ENCODE results near the gene DGKK.

The DGKK gene

GRCh38 chrX:50442426-50443116 lies 28.1 kb downstream of the DGKK start:
- Histone ChIP-seq H3K79me2 (ENCODE audit: control insufficient read depth, insufficient read depth, low read length) (no peaks in the 10 kb centered on the region), H3K4me1 (ENCODE audit: control insufficient read depth, low read depth, low read length) (no peaks in the 10 kb centered on the region), H3K23ac (ENCODE audit: low read length) (no peak overlapping the region), H2AK5ac (ENCODE audit: low read length) (no peak overlapping the region), H3K27me3 (ENCODE audit: insufficient read depth, low read length, poor library complexity) (no peaks in the 10 kb centered on the region), H3K36me3 (ENCODE audit: control insufficient read depth, insufficient read depth, low read length) (no peaks in the 10 kb centered on the region), H3K27ac (ENCODE audit: low read depth, low read length) (no peak overlapping the region), H3K18ac (ENCODE audit: low read length) (no peak overlapping the region), H2BK5ac (ENCODE audit: low read length) (no peak overlapping the region), H4K8ac (ENCODE audit: low read depth, low read length) (no peak overlapping the region), H3K4me2 (ENCODE audit: low read length) (no peak overlapping the region), H2BK120ac (ENCODE audit: low read depth, low read length) (no peak overlapping the region), H2BK15ac (replicated peaks; ENCODE audit: low read depth) (no peak overlapping the region), H3K4ac (ENCODE audit: low read depth, low read length) (no peak overlapping the region), H4K5ac (ENCODE audit: low read length) (no peak overlapping the region), H3K79me1 (ENCODE audit: low read length) (no peaks in the 10 kb centered on the region), H3K56ac (ENCODE audit: low read length) (no peak overlapping the region), H3K9ac (ENCODE audit: low read length) (no peak overlapping the region), H3K4me3 (ENCODE audit: low read length) (no peak overlapping the region)
- WGBS (ENCODE audit: extremely low coverage, insufficient coverage, low lambda C conversion rate) = no CpG with 5 or more reads among the region's 3 CpGs
- no peak for DNase-seq

GRCh38 chrX:50436797-50437196 lies 33.8 kb downstream of the DGKK start:
- H3K79me1 ChIP-seq (ENCODE audit: low read length) = no peaks in the 10 kb centered on the region
- peaks cover 2% of the 10 kb centered on the region for H3K4me1 ChIP-seq (ENCODE audit: control insufficient read depth, low read depth, low read length)
- H3K4me3 ChIP-seq (ENCODE audit: low read length) = no peak overlapping the region
- no peak overlapping the region for H3K23ac ChIP-seq (ENCODE audit: low read length)
- H3K36me3 ChIP-seq (ENCODE audit: control insufficient read depth, insufficient read depth, low read length) = no peaks in the 10 kb centered on the region
- no peaks in the 10 kb centered on the region for H3K79me2 ChIP-seq (ENCODE audit: control insufficient read depth, insufficient read depth, low read length)
- no peak for DNase-seq
- H2AK5ac ChIP-seq (ENCODE audit: low read length) = no peak overlapping the region
- H4K5ac ChIP-seq (ENCODE audit: low read length) = no peak overlapping the region
- H4K8ac ChIP-seq (ENCODE audit: low read depth, low read length) = no peak overlapping the region
- no peak overlapping the region for H3K9ac ChIP-seq (ENCODE audit: low read length)
- H3K4me2 ChIP-seq (ENCODE audit: low read length) = no peak overlapping the region
- no peak overlapping the region for H2BK5ac ChIP-seq (ENCODE audit: low read length)
- H3K56ac ChIP-seq (ENCODE audit: low read length) = no peak overlapping the region
- no peak overlapping the region for H3K27ac ChIP-seq (ENCODE audit: low read depth, low read length)
- H2BK120ac ChIP-seq (ENCODE audit: low read depth, low read length) = no peak overlapping the region
- no peak overlapping the region for H2BK15ac ChIP-seq (replicated peaks; ENCODE audit: low read depth)
- no peak overlapping the region for H3K18ac ChIP-seq (ENCODE audit: low read length)
- no peaks in the 10 kb centered on the region for H3K27me3 ChIP-seq (ENCODE audit: insufficient read depth, low read length, poor library complexity)
- no peak overlapping the region for H3K4ac ChIP-seq (ENCODE audit: low read depth, low read length)
- no CpG with 5 or more reads among the region's 6 CpGs for WGBS (ENCODE audit: extremely low coverage, insufficient coverage, low lambda C conversion rate)

- H4K8ac ChIP-seq (ENCODE audit: low read depth, low read length) = no peak overlapping the region
- no peak overlapping the region for H2BK15ac ChIP-seq (replicated peaks; ENCODE audit: low read depth)
- no peaks in the 10 kb centered on the region for H3K79me1 ChIP-seq (ENCODE audit: low read length)
- peaks cover 3% of the 10 kb centered on the region for H3K4me1 ChIP-seq (ENCODE audit: control insufficient read depth, low read depth, low read length)
- no peaks in the 10 kb centered on the region for H3K79me2 ChIP-seq (ENCODE audit: control insufficient read depth, insufficient read depth, low read length)
- H3K18ac ChIP-seq (ENCODE audit: low read length) = no peak overlapping the region
- no CpG with 5 or more reads among the region's 3 CpGs for WGBS (ENCODE audit: extremely low coverage, insufficient coverage, low lambda C conversion rate)
- no peaks in the 10 kb centered on the region for H3K27me3 ChIP-seq (ENCODE audit: insufficient read depth, low read length, poor library complexity)
- H3K4me2 ChIP-seq (ENCODE audit: low read length) = no peak overlapping the region
- no peak overlapping the region for H3K27ac ChIP-seq (ENCODE audit: low read depth, low read length)
- no peak overlapping the region for H3K56ac ChIP-seq (ENCODE audit: low read length)
- H3K9ac ChIP-seq (ENCODE audit: low read length) = no peak overlapping the region
- DNase-seq = peak; percentile 84
- no peaks in the 10 kb centered on the region for H3K36me3 ChIP-seq (ENCODE audit: control insufficient read depth, insufficient read depth, low read length)
- no peak overlapping the region for H2AK5ac ChIP-seq (ENCODE audit: low read length)
- no peak overlapping the region for H3K4me3 ChIP-seq (ENCODE audit: low read length)
- no peak overlapping the region for H3K23ac ChIP-seq (ENCODE audit: low read length)
- H3K4ac ChIP-seq (ENCODE audit: low read depth, low read length) = no peak overlapping the region
- H2BK120ac ChIP-seq (ENCODE audit: low read depth, low read length) = no peak overlapping the region
- H4K5ac ChIP-seq (ENCODE audit: low read length) = no peak overlapping the region
- no peak overlapping the region for H2BK5ac ChIP-seq (ENCODE audit: low read length)
Measured at GRCh38 chrX:50432829-50433289, 37.8 kb downstream of the DGKK start.

- Histone ChIP-seq H2BK120ac (ENCODE audit: low read depth, low read length) (no peak overlapping the region), H3K27ac (ENCODE audit: low read depth, low read length) (no peak overlapping the region), H3K36me3 (ENCODE audit: control insufficient read depth, insufficient read depth, low read length) (no peaks in the 10 kb centered on the region), H3K4me1 (ENCODE audit: control insufficient read depth, low read depth, low read length) (peaks cover 3% of the 10 kb centered on the region), H3K56ac (ENCODE audit: low read length) (no peak overlapping the region), H3K79me2 (ENCODE audit: control insufficient read depth, insufficient read depth, low read length) (no peaks in the 10 kb centered on the region), H3K9ac (ENCODE audit: low read length) (no peak overlapping the region), H3K79me1 (ENCODE audit: low read length) (no peaks in the 10 kb centered on the region), H3K4me2 (ENCODE audit: low read length) (no peak overlapping the region), H2BK5ac (ENCODE audit: low read length) (no peak overlapping the region), H3K18ac (ENCODE audit: low read length) (no peak overlapping the region), H2BK15ac (replicated peaks; ENCODE audit: low read depth) (no peak overlapping the region), H4K8ac (ENCODE audit: low read depth, low read length) (no peak overlapping the region), H4K5ac (ENCODE audit: low read length) (no peak overlapping the region), H2AK5ac (ENCODE audit: low read length) (no peak overlapping the region), H3K23ac (ENCODE audit: low read length) (no peak overlapping the region), H3K4ac (ENCODE audit: low read depth, low read length) (no peak overlapping the region), H3K27me3 (ENCODE audit: insufficient read depth, low read length, poor library complexity) (no peaks in the 10 kb centered on the region), H3K4me3 (ENCODE audit: low read length) (no peak overlapping the region)
- no peak for DNase-seq
- WGBS (ENCODE audit: extremely low coverage, insufficient coverage, low lambda C conversion rate) = no CpG with 5 or more reads among the region's 3 CpGs
Measured at GRCh38 chrX:50431623-50432022, 39.0 kb downstream of the DGKK start.

- no CpG with 5 or more reads among the region's 5 CpGs for WGBS (ENCODE audit: extremely low coverage, insufficient coverage, low lambda C conversion rate)
- Histone ChIP-seq H3K27me3 (ENCODE audit: insufficient read depth, low read length, poor library complexity) (no peaks in the 10 kb centered on the region), H3K79me1 (ENCODE audit: low read length) (no peaks in the 10 kb centered on the region), H3K4me1 (ENCODE audit: control insufficient read depth, low read depth, low read length) (peaks cover 3% of the 10 kb centered on the region), H3K56ac (ENCODE audit: low read length) (no peak overlapping the region), H3K4me3 (ENCODE audit: low read length) (no peak overlapping the region), H3K79me2 (ENCODE audit: control insufficient read depth, insufficient read depth, low read length) (no peaks in the 10 kb centered on the region), H3K23ac (ENCODE audit: low read length) (no peak overlapping the region), H4K5ac (ENCODE audit: low read length) (no peak overlapping the region), H3K9ac (ENCODE audit: low read length) (no peak overlapping the region), H3K4me2 (ENCODE audit: low read length) (no peak overlapping the region), H2BK15ac (replicated peaks; ENCODE audit: low read depth) (no peak overlapping the region), H2AK5ac (ENCODE audit: low read length) (no peak overlapping the region), H3K27ac (ENCODE audit: low read depth, low read length) (no peak overlapping the region), H2BK120ac (ENCODE audit: low read depth, low read length) (no peak overlapping the region), H3K18ac (ENCODE audit: low read length) (no peak overlapping the region), H4K8ac (ENCODE audit: low read depth, low read length) (no peak overlapping the region), H3K36me3 (ENCODE audit: control insufficient read depth, insufficient read depth, low read length) (no peaks in the 10 kb centered on the region), H3K4ac (ENCODE audit: low read depth, low read length) (no peak overlapping the region), H2BK5ac (ENCODE audit: low read length) (no peak overlapping the region)
- peak; percentile 33 for DNase-seq
Measured at GRCh38 chrX:50430917-50431575, 39.6 kb downstream of the DGKK start.

Measured in mesendoderm (in vitro differentiated cells).